Renal cortex interstitium (tissue), 11 donors: Measurements from ENCODE around the gene DUOXA2. TPM values are rescaled to one million over a fixed set of nuclear protein-coding genes. Genes with fewer than 3 reads are reported as not detected.
A peak's percentile ranks its signal among the peaks of the same experiment; 100 is the strongest.
"Not testable (repeated sequence)": the region's sequence is repeated elsewhere in the genome, so short reads cannot be mapped to it uniquely, and the experiment has no call there.

Experiments used
- DNase-seq, 11 donors: peaks; one replicate each; pipeline ENCODE4 v3.0.0-alpha.2; 2013; ENCODE audit warnings: low read depth in 9 of 11, low spot score in 4 of 11; ENCODE audit errors: extremely low read depth in 1 of 11
- polyA plus RNA-seq, 3 donors: library from polyadenylated mRNA; unstranded; fragments of 120-200 nt; gene quantifications; one replicate each; pipeline ENCODE4 v1.2.1, GENCODE V29; 2013; ENCODE audit not compliant: insufficient read length in 3 of 3

The DUOXA2 gene
- polyA plus RNA-seq, 3 donors: not detected

DNA sequence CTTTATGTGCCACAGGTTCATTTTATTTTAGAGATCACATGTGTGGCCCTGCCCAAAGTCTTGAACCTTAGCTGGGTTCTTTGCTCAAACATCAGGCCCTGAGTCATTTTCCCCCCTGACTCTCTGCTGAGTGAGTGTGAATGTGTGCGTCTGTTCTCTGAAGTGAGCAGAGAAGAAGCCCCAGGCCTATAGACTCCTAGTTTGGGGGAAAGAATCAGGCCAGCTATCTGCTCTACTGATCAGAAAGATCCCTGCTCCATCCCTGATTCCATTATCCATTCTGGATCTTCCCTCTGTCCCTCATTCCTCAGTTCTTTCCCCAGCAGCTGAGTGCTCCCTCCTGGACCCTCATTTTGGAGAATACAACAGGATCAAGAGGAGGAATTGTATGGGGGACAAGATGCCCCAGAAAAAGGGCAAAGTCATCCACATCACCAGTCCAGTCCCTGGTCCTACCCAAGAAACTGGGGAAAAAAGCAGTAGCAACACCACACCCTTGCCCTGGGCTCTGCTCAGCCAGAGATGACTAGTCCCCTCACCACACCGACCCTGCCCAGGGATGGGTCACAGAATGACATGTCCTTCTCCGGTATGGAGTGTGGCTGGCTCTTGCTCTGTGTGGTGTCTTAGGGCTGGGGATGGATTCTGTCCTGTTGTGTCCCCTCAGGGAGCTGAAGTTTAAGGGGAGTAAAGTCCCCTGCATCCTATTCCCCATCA is 18.9 kb downstream of the DUOXA2 start:
- no peak for DNase-seq

DNA sequence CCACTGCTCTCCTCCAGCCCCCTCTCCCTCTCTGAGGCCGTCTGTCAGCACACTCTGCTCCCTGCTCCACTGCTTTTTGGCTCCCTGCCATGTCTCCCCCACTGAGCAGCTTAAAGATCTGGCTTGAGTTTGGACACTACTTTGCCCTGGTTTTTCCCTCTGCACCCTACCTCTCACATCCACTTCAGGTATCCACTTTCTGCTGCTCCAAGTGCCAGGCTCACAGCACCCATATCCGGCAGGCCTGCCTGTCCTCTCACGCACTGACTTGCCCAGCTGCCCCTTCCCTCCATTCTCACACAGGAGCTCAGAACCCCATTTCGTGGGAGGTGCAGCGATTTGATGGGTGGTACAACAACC is 19.4 kb downstream of the DUOXA2 start:
- peak in 1 of 11 donors; percentile 36 for DNase-seq

DNA sequence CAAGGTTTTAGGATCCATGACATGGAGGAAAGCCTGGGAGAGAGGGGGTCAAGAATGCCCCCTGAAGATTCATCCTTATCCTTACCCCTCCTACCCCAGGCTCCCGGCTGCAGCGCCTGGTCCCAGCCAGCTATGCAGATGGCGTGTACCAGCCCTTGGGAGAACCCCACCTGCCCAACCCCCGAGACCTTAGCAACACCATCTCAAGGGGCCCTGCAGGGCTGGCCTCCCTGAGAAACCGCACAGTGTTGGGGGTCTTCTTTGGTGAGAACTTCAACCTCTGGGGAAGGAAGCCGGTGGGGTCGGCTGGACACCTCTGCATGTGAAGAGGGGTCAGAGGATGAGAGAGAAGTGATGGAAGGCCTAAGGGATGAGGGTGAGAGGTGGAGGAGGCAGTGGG is 19.9 kb downstream of the DUOXA2 start:
- DNase-seq: no peak

DNA sequence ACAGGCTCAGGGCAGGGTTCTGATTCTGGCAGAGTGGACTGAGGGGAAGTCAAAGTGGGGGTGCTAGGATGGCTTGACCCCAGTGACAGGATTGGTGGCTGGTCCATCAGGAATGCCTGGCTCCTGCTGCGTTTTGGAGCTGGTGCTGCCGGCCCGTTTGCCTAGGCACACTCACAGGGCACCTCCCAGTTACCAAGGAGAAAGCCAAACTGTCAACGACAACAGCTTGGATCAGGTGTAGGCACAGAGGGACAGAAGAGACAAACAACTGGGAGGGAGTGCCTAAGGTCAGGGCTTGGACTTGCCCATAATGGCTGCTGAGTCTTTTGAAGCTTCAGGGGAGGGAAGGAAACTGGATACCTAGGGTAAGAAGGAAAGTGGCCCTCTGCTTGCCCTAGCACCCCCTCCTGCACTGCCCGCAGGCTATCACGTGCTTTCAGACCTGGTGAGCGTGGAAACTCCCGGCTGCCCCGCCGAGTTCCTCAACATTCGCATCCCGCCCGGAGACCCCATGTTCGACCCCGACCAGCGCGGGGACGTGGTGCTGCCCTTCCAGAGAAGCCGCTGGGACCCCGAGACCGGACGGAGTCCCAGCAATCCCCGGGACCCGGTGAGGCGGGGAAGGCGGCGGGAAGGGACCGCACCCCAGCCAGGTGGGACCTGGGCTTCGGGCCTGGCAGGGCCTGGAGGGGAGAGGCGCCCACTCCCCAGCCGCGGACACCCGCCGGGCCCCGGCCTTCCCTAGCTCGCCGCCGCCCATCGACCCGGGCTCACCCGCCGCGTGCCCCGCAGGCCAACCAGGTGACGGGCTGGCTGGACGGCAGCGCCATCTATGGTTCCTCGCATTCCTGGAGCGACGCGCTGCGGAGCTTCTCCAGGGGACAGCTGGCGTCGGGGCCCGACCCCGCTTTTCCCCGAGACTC is 20.8 kb downstream of the DUOXA2 start:
- no peak for DNase-seq

DNA sequence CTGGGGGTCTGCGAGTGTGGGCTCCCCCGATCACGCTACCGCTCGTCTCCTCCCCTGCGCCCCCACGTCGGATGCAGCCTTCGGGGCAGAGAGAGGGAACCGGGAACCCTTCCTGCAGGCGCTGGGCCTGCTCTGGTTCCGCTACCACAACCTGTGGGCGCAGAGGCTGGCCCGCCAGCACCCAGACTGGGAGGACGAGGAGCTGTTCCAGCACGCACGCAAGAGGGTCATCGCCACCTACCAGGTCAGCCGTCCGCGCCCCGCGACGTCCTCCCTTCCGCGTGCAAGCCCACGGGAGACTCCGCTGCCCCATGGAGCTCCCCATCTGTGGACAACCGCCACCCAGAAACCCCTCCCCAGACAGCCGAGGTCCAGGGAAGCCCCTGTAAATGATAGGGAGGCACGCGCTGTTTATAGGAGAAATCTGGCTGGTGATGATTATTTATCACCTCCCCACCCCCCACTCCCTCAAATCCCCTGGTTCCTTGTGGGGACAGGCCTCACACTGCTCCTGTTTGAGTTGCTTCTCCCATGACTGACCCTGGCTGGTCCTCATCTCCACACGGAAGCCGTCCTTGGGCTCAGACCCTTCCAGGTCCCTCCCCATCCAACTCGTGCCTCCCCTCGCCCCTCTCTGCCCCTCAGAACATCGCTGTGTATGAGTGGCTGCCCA is 21.7 kb downstream of the DUOXA2 start:
- DNase-seq: not testable (repeated sequence)

DNA sequence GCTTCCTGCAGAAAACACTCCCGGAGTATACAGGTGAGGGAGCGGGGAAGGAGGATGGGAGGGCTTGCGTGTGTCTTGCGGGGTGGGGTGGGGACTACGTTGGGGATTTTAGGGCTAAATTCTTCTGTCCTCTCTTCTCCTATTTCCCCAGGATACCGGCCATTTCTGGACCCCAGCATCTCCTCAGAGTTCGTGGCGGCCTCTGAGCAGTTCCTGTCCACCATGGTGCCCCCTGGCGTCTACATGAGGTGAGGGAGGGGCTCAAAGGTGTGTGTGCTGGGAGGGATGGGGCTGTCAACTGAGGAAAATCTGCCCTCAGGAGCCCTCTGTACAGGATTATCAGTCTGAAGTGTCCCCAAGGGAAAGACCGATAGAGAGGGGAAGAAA is 22.2 kb downstream of the DUOXA2 start:
- no peak for DNase-seq

DNA sequence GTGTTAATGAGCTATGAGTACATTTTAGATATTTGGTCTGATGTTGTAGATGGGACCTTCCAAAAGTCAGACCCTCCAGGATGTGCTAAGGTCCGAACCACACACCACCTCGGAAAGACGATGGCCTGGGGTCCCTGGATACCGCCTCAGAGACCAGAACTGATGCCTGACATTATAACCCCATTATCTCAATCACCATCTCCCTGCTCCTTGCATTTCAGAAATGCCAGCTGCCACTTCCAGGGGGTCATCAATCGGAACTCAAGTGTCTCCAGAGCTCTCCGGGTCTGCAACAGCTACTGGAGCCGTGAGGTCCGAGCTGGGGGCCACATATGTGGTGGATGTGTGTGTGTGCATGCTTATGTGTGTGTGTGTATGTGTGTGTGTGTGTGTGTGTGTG is 23.6 kb downstream of the DUOXA2 start:
- no peak for DNase-seq

DNA sequence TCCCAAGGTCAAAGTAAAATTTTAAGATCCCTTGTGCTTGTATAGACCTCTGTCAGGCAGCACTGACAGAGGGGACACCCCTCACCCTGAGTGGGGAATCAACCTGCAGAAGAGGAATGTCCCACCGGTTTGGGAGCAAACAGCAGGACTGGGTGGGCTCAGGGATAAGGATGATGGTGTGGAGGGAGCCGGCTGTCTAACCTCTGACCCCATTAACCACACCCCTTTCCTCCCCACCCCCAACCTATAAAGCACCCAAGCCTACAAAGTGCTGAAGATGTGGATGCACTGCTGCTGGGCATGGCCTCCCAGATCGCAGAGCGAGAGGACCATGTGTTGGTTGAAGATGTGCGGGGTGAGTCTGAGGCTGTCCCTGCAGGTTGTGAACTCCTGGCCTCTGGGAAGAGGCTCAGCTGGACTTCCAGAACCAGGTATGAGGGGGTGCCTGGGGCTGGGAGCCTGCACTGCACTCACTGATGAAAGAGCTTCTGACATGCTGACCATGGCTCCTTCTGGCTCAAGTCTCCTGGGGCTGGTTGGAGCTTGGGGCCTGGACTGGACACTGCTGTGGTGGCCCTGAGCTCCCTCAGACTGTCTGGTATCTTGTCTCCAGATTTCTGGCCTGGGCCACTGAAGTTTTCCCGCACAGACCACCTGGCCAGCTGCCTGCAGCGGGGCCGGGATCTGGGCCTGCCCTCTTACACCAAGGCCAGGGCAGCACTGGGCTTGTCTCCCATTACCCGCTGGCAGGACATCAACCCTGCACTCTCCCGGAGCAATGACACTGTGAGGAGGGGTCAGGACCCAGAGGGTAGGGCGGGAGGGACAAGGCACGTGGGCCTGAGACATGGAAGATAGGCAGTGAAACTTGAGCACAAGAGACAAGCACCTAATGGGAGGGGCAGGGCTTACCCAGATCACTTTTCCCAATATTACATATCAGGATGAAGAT is 25.0 kb downstream of the DUOXA2 start:
- DNase-seq: no peak

DNA sequence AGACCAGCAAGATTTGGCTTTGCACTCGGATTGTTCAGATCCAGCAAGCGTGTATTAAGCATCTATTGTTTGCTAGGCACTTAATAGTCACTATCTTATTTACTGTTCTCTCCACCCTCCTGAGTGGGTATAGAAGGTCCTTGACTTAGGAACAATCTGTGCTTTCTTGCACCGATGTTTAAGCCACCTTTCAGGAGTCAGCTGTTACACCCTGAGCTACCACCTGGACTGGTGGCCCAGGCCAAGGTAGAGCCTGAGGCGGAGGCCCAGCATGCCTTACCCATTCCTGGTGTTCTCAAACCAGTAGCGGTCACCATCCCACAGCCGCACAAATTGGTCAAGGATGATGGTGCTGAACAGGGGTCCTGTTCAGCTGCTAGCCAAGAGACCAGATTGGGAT is 25.6 kb downstream of the DUOXA2 start:
- no peak for DNase-seq

DNA sequence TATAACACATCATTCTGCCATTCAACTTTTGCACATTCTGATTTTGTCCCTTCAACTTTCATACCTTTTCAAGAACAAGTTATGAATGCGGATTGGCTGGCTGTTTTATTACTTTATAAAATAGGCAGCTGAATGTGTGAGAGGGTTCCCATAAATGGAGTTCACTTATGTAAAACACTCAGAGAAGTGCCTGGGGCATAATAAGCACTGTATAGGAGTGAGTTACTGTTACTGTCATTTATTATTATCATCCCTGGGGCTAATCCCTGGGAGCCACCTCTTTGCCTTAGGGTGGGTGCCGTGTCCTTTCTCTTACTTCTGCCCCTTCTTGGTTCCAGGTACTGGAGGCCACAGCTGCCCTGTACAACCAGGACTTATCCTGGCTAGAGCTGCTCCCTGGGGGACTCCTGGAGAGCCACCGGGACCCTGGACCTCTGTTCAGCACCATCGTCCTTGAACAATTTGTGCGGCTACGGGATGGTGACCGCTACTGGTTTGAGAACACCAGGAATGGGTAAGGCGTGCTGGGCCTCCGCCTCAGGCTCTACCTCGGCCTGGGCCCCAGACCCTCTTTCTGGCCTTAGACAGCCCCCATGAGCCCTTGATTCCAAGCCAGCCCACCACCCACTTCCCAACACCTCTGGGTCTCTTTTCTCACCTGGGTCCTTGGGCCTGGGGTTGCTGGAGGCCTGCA is 26.6 kb downstream of the DUOXA2 start:
- no peak for DNase-seq

DNA sequence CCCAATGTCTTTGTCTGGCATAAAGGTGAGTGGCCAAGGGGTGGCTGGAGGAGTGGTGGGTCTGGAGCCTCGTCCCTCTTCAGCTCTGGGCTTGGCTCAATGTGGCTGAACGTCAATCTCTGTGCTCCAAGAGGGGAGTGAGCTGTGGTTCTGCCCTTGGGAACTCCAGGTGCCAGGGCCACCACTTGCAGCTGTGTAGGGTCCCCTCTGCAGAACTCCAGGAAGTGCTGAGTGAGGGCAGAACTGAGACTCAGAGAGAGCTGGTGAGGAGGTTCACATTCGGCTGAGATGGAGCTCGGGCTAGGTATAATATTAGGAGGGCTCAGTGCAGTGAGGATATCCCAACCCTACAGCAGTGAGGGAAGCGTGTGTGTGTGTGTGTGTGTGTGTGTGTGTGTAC is 27.3 kb downstream of the DUOXA2 start:
- DNase-seq: no peak

DNA sequence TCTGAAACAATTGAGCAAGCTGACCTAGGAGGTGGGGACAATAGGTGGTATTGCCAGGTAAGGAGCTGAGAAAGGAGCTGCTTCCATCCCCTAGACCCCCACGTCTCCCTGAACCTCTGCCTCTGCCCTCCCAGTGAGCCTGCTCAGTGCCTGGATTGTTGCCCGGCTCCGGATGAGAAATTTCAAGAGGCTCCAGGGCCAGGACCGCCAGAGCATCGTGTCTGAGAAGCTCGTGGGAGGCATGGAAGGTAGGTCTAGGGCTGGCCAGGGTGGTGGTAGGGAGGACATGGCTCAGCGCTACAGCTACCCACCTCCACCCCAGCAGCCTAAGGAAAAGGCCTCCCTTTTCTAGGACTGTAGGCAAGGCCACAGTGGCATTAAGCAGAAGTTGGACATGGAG is 28.9 kb downstream of the DUOXA2 start:
- no peak for DNase-seq

DNA sequence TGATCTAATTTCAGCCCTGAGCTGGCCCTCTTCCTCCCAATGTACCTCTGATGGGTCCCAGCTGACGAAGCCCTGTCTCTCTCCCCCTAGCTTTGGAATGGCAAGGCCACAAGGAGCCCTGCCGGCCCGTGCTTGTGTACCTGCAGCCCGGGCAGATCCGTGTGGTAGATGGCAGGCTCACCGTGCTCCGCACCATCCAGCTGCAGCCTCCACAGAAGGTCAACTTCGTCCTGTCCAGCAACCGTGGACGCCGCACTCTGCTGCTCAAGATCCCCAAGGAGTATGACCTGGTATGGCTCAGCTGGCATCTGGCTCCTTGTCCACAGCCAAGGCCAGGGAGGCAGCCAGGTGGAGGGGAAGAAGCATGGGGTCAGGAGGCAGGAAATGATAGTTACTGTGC is 29.8 kb downstream of the DUOXA2 start:
- no peak for DNase-seq

DNA sequence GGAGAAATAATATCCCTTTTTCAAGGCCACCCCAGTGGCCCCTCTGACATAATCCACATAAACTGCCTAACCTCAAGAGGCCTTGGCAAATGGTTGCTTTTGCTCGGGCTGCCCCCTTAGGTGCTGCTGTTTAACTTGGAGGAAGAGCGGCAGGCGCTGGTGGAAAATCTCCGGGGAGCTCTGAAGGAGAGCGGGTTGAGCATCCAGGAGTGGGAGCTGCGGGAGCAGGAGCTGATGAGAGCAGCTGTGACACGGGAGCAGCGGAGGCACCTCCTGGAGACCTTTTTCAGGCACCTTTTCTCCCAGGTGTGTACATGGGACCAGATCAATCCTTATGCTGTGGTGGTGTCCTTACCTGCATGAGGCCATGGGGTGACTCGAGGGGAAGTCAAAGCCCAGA is 30.6 kb downstream of the DUOXA2 start:
- DNase-seq: no peak

DNA sequence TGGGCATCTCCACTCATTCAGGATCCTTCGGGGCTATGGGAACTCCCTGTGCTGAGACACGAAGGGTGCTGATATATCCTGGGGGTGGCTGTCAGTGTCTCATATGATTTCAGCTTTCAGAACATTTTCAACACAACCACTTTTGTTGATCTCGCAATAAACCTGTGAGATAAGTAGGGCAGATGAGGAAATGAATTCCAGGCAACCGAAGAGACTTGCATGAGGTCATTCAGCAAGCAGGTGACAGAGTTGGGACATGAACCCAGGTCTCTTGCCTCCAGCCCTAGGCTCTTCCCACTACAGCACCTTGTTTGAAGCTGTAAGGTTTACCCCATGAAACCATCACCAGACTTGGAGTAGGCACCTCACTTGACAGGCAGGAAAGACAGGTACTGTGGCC is 32.3 kb downstream of the DUOXA2 start:
- DNase-seq: no peak

DNA sequence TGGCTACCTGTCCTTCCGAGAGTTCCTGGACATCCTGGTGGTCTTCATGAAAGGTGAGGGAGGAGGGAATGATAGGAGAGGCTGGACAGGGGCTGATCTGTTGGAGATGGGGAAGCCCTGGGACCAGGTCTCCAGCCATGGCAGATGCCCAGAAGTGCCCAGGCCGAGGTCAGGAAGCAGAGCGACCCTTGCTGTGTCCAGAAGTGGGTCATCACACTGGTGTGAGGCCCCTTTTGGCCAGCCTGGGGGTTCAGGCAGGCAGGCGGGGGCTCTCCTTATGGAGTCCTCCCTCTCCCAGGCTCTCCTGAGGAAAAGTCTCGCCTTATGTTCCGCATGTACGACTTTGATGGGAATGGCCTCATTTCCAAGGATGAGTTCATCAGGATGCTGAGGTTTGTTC is 33.5 kb downstream of the DUOXA2 start:
- DNase-seq: no peak

DNA sequence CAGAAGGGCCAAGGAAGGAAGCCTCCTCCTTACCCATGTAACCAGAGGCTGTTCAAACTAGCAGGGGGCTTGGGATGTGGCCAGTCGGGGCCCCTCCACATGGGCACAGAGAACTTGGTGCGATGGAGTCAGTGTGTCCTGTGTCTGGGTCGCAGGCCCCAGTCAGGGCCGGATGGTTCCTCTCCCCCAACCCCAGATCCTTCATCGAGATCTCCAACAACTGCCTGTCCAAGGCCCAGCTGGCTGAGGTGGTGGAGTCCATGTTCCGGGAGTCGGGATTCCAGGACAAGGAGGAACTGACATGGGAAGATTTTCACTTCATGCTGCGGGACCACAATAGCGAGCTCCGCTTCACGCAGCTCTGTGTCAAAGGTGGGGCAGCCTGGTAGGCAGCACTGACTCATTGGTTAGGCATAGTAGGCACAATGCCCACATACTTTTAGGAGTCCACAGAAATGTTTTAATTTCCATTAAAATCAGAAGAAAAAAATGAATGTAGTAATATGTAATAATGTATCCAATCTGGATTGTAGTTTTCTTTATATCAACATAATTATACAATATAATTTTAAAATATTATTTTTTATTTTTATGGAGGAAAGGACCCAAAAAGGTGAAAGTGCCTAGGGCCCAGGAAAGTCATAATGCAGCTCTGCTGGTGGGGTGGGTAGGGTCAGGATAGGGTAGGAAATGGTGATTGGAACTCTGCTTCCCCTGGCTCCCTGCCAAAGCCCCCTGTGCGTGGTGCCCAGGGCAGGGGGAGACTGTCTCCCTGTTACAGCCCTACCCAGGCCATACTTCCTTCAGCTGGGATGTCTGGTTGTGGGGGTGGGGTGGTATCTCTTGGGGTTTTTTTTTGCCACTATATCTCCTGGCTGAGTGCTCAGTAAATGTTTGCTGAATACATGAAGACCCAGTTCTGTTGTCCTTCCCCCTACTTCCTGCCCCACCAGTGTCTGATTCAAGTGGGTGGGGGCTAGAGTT is 34.2 kb downstream of the DUOXA2 start:
- DNase-seq: no peak
